SKM-1 treated with dmso at 0.1 percent for 144 hours (cell line): ENCODE measurements around the gene CDA.

Experiments used
- DNase-seq: peaks from one replicate; lab custom pipeline; 2025; ENCODE audit not compliant: unreplicated experiment; lab: John Stamatoyannopoulos, UW

CDA gene

GRCh38 chr1:20648438-20648837, 59.5 kb downstream of the CDA start:
- DNase-seq = no peak

GRCh38 chr1:20648946-20649345, 60.0 kb downstream of the CDA start:
- no peak for DNase-seq

- DNase-seq = no peak
Measured at GRCh38 chr1:20652300-20652699, 63.4 kb downstream of the CDA start.

GRCh38 chr1:20654104-20654690, 65.3 kb downstream of the CDA start:
- DNase-seq = no peak

GRCh38 chr1:20657024-20657423, 68.1 kb downstream of the CDA start:
- no peak for DNase-seq

GRCh38 chr1:20658166-20658915, 69.4 kb downstream of the CDA start:
- no peak for DNase-seq

- DNase-seq = no peak
Measured at GRCh38 chr1:20660363-20660762, 71.5 kb downstream of the CDA start.

- no peak for DNase-seq
Measured at GRCh38 chr1:20660847-20661206, 71.9 kb downstream of the CDA start.

GRCh38 chr1:20661207-20662109, 72.6 kb downstream of the CDA start, which contains the start of gene DDOST:
Gene DDOST (minus strand): TSS chr1:20661369. CDS start chr1:20661350, 19 bp downstream.
- peak; percentile 96 for DNase-seq

- DNase-seq = no peak
Measured at GRCh38 chr1:20662110-20662475, 73.2 kb downstream of the CDA start.

- no peak for DNase-seq
Measured at GRCh38 chr1:20663365-20663764, 74.5 kb downstream of the CDA start.

- no peak for DNase-seq
Measured at GRCh38 chr1:20663969-20664715, 75.2 kb downstream of the CDA start.

GRCh38 chr1:20665726-20666125, 76.8 kb downstream of the CDA start:
- DNase-seq = no peak

GRCh38 chr1:20666146-20666545, 77.2 kb downstream of the CDA start:
- DNase-seq = no peak

- no peak for DNase-seq
Measured at GRCh38 chr1:20666804-20667203, 77.9 kb downstream of the CDA start.
